ENCODE measurements around the gene DIDO1. TPM values are rescaled to one million over a fixed set of nuclear protein-coding genes. Genes with fewer than 3 reads are reported as not detected.

DIDO1 gene
- total and polyA plus RNA-seq, 12 donors: 16.0 to 44.6 (median 37.0) TPM

GRCh38 chr20:62895539-62895938 is 30.8 kb downstream of the DIDO1 start:
- intact Hi-C loops (cut with DNase I): loop anchor here in 3 of 10 donors (5.0 to 10.0 kb wide), 2 partner anchors 109 to 112 kb away; partner anchors contain the start of gene BHLHE23 (in 3 of the 3)
- peaks cover 4 to 68% (median 46%) of the 10 kb centered on the region in 9 donors for H3K36me3 ChIP-seq

GRCh38 chr20:62894261-62894660 is 32.0 kb downstream of the DIDO1 start:
- 91% methylated on average over 14 of the region's 14 CpGs for WGBS, 2 donors
- DNase-seq (no peak), ATAC-seq (no peak)
- no peak overlapping the region for H3K27ac ChIP-seq
- H3K4me1 ChIP-seq: peaks cover 0 to 5% (median 3%) of the 10 kb centered on the region in 9 donors
- H3K4me3 ChIP-seq: no peak overlapping the region
- peaks cover 12 to 81% (median 59%) of the 10 kb centered on the region in 9 donors for H3K36me3 ChIP-seq
- intact Hi-C loops (cut with DNase I): loop anchor here in 2 of 10 donors (10.0 kb wide), 1 partner anchor 111 kb away; the partner anchor contains the start of gene BHLHE23 (in 2 of the 2)
- H3K27me3 ChIP-seq: no peaks in the 10 kb centered on the region
- TF ChIP-seq, protein P1, sequence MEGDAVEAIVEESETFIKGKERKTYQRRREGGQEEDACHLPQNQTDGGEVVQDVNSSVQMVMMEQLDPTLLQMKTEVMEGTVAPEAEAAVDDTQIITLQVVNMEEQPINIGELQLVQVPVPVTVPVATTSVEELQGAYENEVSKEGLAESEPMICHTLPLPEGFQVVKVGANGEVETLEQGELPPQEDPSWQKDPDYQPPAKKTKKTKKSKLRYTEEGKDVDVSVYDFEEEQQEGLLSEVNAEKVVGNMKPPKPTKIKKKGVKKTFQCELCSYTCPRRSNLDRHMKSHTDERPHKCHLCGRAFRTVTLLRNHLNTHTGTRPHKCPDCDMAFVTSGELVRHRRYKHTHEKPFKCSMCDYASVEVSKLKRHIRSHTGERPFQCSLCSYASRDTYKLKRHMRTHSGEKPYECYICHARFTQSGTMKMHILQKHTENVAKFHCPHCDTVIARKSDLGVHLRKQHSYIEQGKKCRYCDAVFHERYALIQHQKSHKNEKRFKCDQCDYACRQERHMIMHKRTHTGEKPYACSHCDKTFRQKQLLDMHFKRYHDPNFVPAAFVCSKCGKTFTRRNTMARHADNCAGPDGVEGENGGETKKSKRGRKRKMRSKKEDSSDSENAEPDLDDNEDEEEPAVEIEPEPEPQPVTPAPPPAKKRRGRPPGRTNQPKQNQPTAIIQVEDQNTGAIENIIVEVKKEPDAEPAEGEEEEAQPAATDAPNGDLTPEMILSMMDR (IDR thresholded peaks at IDR 0.05): no peak
- H3K9me3 ChIP-seq: no peaks in the 10 kb centered on the region

More at GRCh38 chr20:62895539-62895938, 30.8 kb downstream of the DIDO1 start:
- Histone ChIP-seq H3K27ac (no peak overlapping the region), H3K4me3 (no peak overlapping the region), H3K9me3 (no peaks in the 10 kb centered on the region), H3K27me3 (no peaks in the 10 kb centered on the region), H3K4me1 (peaks cover 7 to 18% (median 14%) of the 10 kb centered on the region in 9 donors)
- no peak for ATAC-seq
- DNase-seq: no peak
- WGBS, 2 donors: 89 to 92% methylated on average over 9 of the region's 9 CpGs
- TF ChIP-seq, protein P1 (IDR thresholded peaks at IDR 0.05): no peak

DNA sequence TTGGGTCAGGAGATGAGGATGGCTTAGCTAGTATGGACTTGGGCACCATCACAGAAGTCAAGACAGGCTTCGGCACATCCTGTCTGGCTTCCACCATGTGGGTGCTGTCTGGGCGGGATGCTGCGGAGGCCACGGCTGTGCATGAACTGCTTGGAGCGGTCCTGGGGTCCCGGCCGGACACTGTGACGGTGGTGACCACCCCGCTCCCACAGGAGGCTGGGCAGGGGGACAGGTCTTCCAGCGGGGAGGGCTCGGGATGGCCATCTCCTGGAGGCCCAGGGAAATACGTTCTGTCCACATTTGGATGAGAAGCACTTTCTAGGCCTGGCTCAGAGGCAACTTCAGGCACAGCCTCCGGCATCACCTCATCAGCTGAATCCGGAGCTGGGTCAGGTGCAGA is 32.6 kb downstream of the DIDO1 start:
- no peak overlapping the region for H3K27ac ChIP-seq
- no peak for ATAC-seq

GRCh38 chr20:62892348-62893304 is 33.7 kb downstream of the DIDO1 start:
- Histone ChIP-seq H3K27ac (no peak overlapping the region), H3K36me3 (peaks cover 16 to 97% (median 74%) of the 10 kb centered on the region in 9 donors), H3K4me1 (peaks cover 0 to 4% (median 0%) of the 10 kb centered on the region in 9 donors), H3K4me3 (no peak overlapping the region), H3K27me3 (no peaks in the 10 kb centered on the region), H3K9me3 (no peaks in the 10 kb centered on the region)
- TF ChIP-seq, protein P1 (IDR thresholded peaks at IDR 0.05): no peak
- intact Hi-C loops (cut with DNase I): loop anchor here in 2 of 10 donors (10.0 kb wide), 1 partner anchor 112 kb away; the partner anchor contains the start of gene BHLHE23 (in 2 of the 2)
- DNase-seq (no peak), ATAC-seq (no peak)
- WGBS, 2 donors: 92 to 93% methylated on average over 25 of the region's 25 CpGs

More for the DNA sequence above, 32.6 kb downstream of the DIDO1 start:
- TF ChIP-seq, protein P1 (IDR thresholded peaks at IDR 0.05): no peak
- Histone ChIP-seq H3K4me3 (no peak overlapping the region), H3K36me3 (peaks cover 12 to 86% (median 64%) of the 10 kb centered on the region in 9 donors), H3K27me3 (no peaks in the 10 kb centered on the region), H3K4me1 (no peaks in the 10 kb centered on the region), H3K9me3 (no peaks in the 10 kb centered on the region)
- intact Hi-C loops (cut with DNase I): loop anchor here in 2 of 10 donors (10.0 kb wide), 1 partner anchor 111 kb away; the partner anchor contains the start of gene BHLHE23 (in 2 of the 2)
- 92 to 95% methylated on average over 14 of the region's 14 CpGs for WGBS, 2 donors
- no peak for DNase-seq
